ENCODE results near the gene PDSS2.

Gene PDSS2

DNA sequence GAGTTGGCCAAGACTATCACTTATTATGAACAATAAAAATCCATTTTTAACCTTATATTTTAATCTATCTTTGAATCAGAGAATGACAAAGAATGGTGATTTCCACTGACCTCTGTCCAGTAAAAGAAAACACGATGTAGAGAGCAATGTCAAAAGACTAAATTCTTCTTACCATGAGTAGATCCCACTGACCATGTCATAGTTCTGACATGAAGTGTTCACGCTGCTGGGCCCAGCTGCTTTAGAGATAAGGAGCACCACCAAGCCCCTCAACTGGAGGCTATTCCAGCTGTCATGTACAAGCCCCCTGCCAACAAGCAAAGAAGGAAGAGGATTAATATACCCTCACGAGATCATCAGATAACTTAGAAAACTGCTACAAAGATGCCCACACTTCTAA lies 125.3 kb downstream of the PDSS2 start:
- Histone ChIP-seq H3K4me3 (ENCODE audit: low read length) (no peak overlapping the region), H3K4me1 (ENCODE audit: insufficient read depth, low read length) (no peaks in the 10 kb centered on the region), H3K36me3 (ENCODE audit: insufficient read depth, low read length) (no peaks in the 10 kb centered on the region), H3K9ac (ENCODE audit: low read depth, low read length) (no peak overlapping the region), H3K27me3 (ENCODE audit: insufficient read depth, low read length) (no peaks in the 10 kb centered on the region), H3K27ac (ENCODE audit: low read depth, low read length) (no peak overlapping the region), H3K9me3 (ENCODE audit: insufficient read depth, low read depth, low read length) (no peaks in the 10 kb centered on the region)
- 98% methylated on average over 3 of the region's 3 CpGs for WGBS

DNA sequence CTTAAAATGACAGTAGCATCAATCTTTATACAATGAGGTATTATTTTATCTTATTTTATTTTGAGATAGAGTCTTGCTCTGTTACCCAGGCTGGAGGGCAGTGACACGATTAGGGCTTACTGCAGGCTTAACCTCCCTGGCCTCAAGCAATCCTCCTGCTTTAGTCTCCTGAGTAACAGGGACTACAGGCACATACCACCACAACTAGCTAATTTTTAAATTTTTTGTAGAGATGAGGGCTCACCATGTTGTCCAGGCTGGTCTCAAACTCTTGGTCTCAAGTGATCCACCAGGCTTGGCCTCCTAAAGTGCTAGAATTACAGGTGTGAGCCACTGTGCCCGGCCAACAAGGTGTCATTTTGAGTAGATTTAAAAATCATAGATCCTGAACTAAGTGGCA lies 125.9 kb downstream of the PDSS2 start:
- Histone ChIP-seq H3K36me3 (ENCODE audit: insufficient read depth, low read length) (no peaks in the 10 kb centered on the region), H3K4me3 (ENCODE audit: low read length) (no peak overlapping the region), H3K27me3 (ENCODE audit: insufficient read depth, low read length) (no peaks in the 10 kb centered on the region), H3K27ac (ENCODE audit: low read depth, low read length) (no peak overlapping the region), H3K9me3 (ENCODE audit: insufficient read depth, low read depth, low read length) (no peaks in the 10 kb centered on the region), H3K4me1 (ENCODE audit: insufficient read depth, low read length) (no peaks in the 10 kb centered on the region), H3K9ac (ENCODE audit: low read depth, low read length) (no peak overlapping the region)
- WGBS, result 92% methylated on average over 2 of the region's 2 CpGs

DNA sequence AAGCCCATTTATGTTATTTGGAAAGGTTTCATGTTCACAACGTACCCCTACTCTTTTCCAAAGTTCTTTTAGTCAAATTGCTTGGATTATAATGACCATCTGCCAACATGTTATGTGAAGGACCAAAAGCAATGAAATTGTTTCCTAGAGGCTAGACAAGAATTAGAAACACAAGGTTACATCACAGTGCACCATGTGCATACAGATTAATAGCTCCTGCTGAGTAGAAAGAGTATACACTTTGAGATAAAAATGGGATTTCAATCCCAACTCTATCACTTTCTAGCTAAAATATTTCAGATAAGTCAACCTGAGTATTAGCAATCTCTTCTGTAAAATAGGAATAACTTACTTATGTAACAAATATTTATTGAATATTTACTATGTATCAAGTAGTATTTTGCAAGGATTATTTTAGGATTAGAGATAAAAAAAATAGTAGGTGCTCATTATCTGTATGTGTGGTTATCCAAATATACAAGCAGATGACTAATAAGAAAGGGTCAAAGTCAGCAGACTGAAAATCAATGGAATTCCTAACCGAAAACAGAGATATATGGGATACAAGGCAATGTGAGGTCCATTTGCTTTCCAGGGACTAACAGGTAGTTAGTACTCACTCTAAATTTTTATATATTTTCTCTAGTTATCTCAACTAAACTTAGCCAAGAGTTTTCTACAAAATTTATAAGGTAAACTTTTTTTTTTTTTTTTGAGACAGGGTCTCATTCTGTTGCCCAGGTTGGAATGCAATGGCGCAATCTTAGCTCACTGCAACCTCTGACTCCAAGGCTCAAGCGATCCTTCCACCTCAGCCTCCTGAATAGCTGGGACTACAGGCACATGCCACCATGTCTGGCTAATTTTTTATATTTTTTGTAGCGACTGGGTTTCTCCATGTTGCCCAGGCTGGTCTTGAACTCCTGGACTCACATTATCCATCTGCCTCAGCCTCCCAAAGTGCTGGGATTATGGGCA lies 127.7 kb downstream of the PDSS2 start:
- H3K36me3 ChIP-seq (ENCODE audit: insufficient read depth, low read length), result no peaks in the 10 kb centered on the region
- 96% methylated on average over 5 of the region's 5 CpGs for WGBS
- H3K27ac ChIP-seq (ENCODE audit: low read depth, low read length), result no peak overlapping the region
- H3K9me3 ChIP-seq (ENCODE audit: insufficient read depth, low read depth, low read length), result no peaks in the 10 kb centered on the region
- no peaks in the 10 kb centered on the region for H3K4me1 ChIP-seq (ENCODE audit: insufficient read depth, low read length)
- no peak overlapping the region for H3K9ac ChIP-seq (ENCODE audit: low read depth, low read length)
- no peaks in the 10 kb centered on the region for H3K27me3 ChIP-seq (ENCODE audit: insufficient read depth, low read length)
- no peak overlapping the region for H3K4me3 ChIP-seq (ENCODE audit: low read length)

DNA sequence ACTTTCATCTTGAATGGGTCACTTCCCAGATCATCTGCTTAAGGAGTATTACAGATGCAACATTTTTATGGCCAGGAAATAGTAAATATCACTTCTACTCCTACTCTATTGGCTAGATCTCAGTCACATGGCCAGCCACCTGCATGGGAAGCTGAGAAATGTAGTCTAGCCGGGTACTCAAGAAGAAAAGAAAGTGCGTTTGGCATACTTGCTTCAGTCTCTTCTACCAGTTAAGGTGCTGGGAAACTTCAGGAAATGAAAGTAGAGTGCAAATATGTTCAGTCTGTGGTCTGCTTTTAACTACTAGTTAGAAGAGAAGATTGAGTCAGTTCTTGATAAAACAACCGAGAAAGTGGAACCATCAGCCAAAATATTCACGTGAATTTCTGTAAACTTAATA lies 129.2 kb downstream of the PDSS2 start:
- Histone ChIP-seq H3K9me3 (ENCODE audit: insufficient read depth, low read depth, low read length) (peaks cover 3% of the 10 kb centered on the region; the same call in 1 of the 2 replicates), H3K27me3 (ENCODE audit: insufficient read depth, low read length) (no peaks in the 10 kb centered on the region), H3K27ac (ENCODE audit: low read depth, low read length) (no peak overlapping the region), H3K9ac (ENCODE audit: low read depth, low read length) (no peak overlapping the region), H3K4me3 (ENCODE audit: low read length) (no peak overlapping the region), H3K36me3 (ENCODE audit: insufficient read depth, low read length) (no peaks in the 10 kb centered on the region), H3K4me1 (ENCODE audit: insufficient read depth, low read length) (no peaks in the 10 kb centered on the region)
- 91% methylated on average over 3 of the region's 4 CpGs for WGBS

DNA sequence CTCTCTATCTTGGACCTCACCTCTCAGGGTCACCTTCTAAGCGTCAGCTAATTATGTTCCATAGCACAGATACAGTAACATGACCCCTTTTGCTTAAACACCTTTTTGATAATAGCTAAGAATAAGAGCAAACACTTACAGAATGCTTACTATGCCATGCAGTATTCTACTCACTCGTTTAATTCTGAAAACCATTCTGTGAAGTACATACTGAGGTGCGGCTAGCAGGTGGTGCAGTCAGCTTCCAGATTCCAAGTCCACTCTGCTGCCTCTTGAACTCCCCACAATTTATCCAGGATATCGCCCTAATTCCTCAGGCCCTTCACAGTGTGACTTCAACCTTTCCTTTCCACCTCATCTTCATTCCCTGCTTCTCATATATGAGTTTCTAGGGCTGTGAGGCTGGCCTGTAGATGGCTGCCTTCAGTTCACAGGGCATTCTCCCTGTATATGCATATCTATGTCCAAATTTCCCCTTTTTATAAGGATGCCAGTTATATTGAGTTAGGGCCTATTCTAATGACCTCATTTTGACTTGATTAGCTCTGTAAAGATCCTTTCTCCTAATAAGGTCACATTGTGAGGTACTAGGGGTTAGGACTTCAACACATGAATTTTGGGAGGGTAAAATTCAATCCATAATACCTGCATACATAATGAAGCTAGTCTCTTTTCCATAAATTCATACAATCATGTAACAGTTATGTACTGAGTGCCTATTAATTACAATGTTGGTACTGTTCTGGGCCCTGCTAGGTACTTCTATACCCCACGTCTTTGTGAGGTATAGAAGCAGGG lies 130.1 kb downstream of the PDSS2 start:
- H3K4me3 ChIP-seq (ENCODE audit: low read length), result no peak overlapping the region
- 85% methylated on average over 5 of the region's 5 CpGs for WGBS
- no peak overlapping the region for H3K27ac ChIP-seq (ENCODE audit: low read depth, low read length)
- peaks cover 3% of the 10 kb centered on the region; the same call in 1 of the 2 replicates for H3K9me3 ChIP-seq (ENCODE audit: insufficient read depth, low read depth, low read length)
- H3K9ac ChIP-seq (ENCODE audit: low read depth, low read length), result no peak overlapping the region
- no peaks in the 10 kb centered on the region for H3K36me3 ChIP-seq (ENCODE audit: insufficient read depth, low read length)
- H3K4me1 ChIP-seq (ENCODE audit: insufficient read depth, low read length), result no peaks in the 10 kb centered on the region
- H3K27me3 ChIP-seq (ENCODE audit: insufficient read depth, low read length), result no peaks in the 10 kb centered on the region

DNA sequence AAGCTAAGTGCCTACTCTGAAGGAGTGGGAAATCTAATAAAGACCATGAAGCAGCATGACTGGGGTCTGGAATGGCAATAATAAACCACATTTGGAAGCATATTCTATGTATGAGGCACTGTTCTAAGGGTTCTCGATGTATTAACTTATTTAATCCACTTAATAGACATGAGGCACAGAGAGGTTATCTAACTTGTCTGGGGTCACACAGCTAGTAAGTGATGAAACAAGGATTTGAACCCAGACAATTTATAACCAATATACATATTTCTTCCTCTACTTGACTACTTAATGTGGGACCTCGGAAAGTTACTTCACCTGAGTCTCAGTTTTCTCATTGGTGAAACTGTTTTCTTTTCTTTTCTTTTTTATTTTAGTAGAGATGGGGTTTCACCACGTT lies 131.3 kb downstream of the PDSS2 start:
- no peak overlapping the region for H3K27ac ChIP-seq (ENCODE audit: low read depth, low read length)
- H3K36me3 ChIP-seq (ENCODE audit: insufficient read depth, low read length), result no peaks in the 10 kb centered on the region
- H3K9ac ChIP-seq (ENCODE audit: low read depth, low read length), result no peak overlapping the region
- H3K4me1 ChIP-seq (ENCODE audit: insufficient read depth, low read length), result no peaks in the 10 kb centered on the region
- H3K9me3 ChIP-seq (ENCODE audit: insufficient read depth, low read depth, low read length), result peaks cover 3% of the 10 kb centered on the region; the same call in 1 of the 2 replicates
- 93% methylated on average over 3 of the region's 3 CpGs for WGBS
- no peaks in the 10 kb centered on the region for H3K27me3 ChIP-seq (ENCODE audit: insufficient read depth, low read length)
- no peak overlapping the region for H3K4me3 ChIP-seq (ENCODE audit: low read length)

DNA sequence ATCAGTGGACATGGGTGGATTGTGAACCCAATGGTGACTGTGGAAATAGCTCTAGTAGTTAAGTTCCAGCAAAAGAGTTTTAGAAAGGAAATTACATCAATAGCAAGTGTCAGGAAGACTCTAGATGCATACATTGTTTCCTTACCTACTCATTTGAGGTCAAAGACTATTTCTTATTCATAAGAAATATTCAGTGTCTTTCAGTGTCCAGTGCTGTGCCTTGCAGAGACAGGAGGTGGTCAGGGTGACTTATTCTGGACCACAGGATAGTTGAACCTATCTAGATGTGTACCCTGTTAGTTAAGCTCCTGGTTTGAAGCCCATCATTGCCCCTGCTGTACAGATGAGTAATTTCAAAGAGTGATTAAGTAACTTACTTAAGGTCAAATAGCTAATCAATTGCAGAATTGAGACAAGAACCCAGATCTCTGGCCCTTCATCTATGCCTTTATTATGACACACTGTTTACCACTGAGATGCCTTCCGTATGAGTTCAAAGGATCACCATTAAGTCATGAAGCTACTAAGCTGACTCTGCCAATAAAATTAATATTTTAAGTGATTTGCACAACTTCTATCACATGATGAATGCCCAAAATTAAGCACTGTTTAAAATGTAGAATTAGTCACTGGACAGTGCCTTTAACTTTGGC lies 136.1 kb downstream of the PDSS2 start:
- Histone ChIP-seq H3K27me3 (ENCODE audit: insufficient read depth, low read length) (no peaks in the 10 kb centered on the region), H3K9me3 (ENCODE audit: insufficient read depth, low read depth, low read length) (peaks cover 3% of the 10 kb centered on the region; the same call in 1 of the 2 replicates), H3K4me3 (ENCODE audit: low read length) (no peak overlapping the region), H3K36me3 (ENCODE audit: insufficient read depth, low read length) (no peaks in the 10 kb centered on the region), H3K9ac (ENCODE audit: low read depth, low read length) (no peak overlapping the region), H3K4me1 (ENCODE audit: insufficient read depth, low read length) (no peaks in the 10 kb centered on the region), H3K27ac (ENCODE audit: low read depth, low read length) (no peak overlapping the region)
- 100% methylated on average over 1 of the region's 1 CpG for WGBS

DNA sequence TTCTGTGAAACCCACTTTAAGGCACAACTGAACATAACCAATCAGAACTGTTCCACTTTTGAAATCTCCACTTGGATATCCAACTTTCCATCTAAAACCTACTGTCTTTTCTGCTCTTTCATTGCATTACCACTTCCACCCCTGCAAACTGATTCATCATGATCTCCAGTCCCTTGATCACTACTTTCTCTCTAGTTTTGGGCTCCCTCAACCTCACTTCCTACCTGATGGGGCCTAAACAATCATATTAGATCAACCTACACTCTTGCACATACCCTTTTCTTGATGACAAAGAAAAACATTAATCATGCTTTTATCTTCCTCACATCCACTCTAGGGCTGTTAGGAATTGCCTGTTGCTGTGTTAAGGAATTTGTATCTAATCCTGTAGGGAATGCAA lies 137.6 kb downstream of the PDSS2 start:
- H3K27ac ChIP-seq (ENCODE audit: low read depth, low read length), result no peak overlapping the region
- H3K27me3 ChIP-seq (ENCODE audit: insufficient read depth, low read length), result no peaks in the 10 kb centered on the region
- H3K9me3 ChIP-seq (ENCODE audit: insufficient read depth, low read depth, low read length), result peaks cover 3% of the 10 kb centered on the region; the same call in 1 of the 2 replicates

DNA sequence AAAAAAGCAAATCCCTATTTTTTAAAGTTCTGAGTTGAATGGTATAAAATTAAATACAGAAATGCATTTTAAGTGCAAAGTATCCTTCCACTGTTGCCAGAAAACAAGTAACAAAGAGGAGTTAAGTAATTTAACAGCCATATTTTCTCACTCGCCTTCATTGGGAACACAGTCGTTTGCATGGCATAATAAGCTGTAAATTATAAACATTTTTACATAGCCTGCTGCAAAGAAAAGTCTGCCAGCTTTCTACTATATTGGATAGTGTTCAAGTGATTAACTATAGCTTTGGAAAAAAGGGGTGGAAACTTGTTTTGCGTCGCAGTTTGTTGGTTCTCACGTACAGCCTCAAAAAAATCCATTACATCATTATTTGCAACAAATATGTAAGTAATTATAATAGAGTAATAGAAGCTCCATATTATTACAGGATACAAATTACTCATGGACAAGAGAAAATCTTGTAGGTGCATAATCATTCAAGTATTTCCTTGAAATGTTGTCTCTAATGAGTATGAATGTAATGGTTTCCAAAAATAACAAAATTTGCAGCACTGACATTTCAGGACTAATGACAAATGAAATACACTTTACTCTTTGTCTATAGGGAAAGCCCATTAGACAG lies 139.3 kb downstream of the PDSS2 start:
- Histone ChIP-seq H3K4me1 (ENCODE audit: insufficient read depth, low read length) (0 out of 2 replicates have a peak, but pooled peaks cover 2% of the 10 kb centered on the region), H3K36me3 (ENCODE audit: insufficient read depth, low read length) (no peaks in the 10 kb centered on the region), H3K27ac (ENCODE audit: low read depth, low read length) (no peak overlapping the region), H3K9ac (ENCODE audit: low read depth, low read length) (no peak overlapping the region), H3K27me3 (ENCODE audit: insufficient read depth, low read length) (no peaks in the 10 kb centered on the region), H3K4me3 (ENCODE audit: low read length) (no peak overlapping the region), H3K9me3 (ENCODE audit: insufficient read depth, low read depth, low read length) (no peaks in the 10 kb centered on the region)
- WGBS, result no CpG with 5 or more reads among the region's 5 CpGs

More for the DNA sequence above, 137.6 kb downstream of the PDSS2 start:
- Histone ChIP-seq H3K4me1 (ENCODE audit: insufficient read depth, low read length) (0 out of 2 replicates have a peak, but pooled peaks cover 2% of the 10 kb centered on the region), H3K9ac (ENCODE audit: low read depth, low read length) (no peak overlapping the region), H3K4me3 (ENCODE audit: low read length) (no peak overlapping the region), H3K36me3 (ENCODE audit: insufficient read depth, low read length) (no peaks in the 10 kb centered on the region)

DNA sequence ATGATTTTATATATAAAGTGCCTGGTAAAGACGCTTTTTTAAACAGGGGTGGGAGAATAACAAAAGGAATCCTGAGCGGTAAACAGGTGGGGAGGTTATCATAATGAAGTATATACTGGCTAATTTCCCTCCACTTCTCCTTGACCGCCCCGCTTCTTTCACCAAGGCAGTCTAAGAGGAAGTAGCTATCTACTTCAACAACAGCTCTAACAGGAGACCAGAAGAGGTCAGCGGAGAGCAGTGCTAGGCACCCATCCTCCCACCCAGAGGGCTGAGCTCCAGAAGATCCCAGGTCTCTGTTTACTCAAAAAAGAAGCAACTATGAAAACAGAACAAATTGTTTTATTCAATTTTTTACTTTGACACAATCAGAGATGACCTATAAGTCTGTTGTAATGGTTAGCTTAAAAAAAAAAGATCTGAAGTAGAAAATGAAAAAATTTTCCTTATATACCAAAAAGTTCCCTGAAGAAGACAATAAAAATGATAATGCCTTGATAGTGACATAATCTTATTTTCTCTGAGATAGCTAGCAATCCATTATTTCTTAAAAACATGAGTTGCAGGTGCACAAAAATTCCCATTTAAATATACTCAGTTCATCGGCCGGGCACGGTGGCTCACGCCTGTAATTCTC lies 141.1 kb downstream of the PDSS2 start:
- no peak overlapping the region for H3K27ac ChIP-seq (ENCODE audit: low read depth, low read length)
- no peak overlapping the region for H3K4me3 ChIP-seq (ENCODE audit: low read length)
- H3K27me3 ChIP-seq (ENCODE audit: insufficient read depth, low read length), result no peaks in the 10 kb centered on the region
- H3K9me3 ChIP-seq (ENCODE audit: insufficient read depth, low read depth, low read length), result no peaks in the 10 kb centered on the region
- 48% methylated on average over 9 of the region's 9 CpGs for WGBS
- peaks cover 2% of the 10 kb centered on the region; the same call in 1 of the 2 replicates for H3K4me1 ChIP-seq (ENCODE audit: insufficient read depth, low read length)
- H3K36me3 ChIP-seq (ENCODE audit: insufficient read depth, low read length), result no peaks in the 10 kb centered on the region
- H3K9ac ChIP-seq (ENCODE audit: low read depth, low read length), result no peak overlapping the region

Data from HUES64 (cell line).